Activated CD4-positive, CD25-positive, alpha-beta regulatory T cell (primary cell): Measurements from ENCODE around the gene HES5.

Source experiments
- DNase-seq, 4 experiments: peaks; one replicate each; lab custom pipeline; 2025; lab: John Stamatoyannopoulos, UW

HES5 gene

DNA sequence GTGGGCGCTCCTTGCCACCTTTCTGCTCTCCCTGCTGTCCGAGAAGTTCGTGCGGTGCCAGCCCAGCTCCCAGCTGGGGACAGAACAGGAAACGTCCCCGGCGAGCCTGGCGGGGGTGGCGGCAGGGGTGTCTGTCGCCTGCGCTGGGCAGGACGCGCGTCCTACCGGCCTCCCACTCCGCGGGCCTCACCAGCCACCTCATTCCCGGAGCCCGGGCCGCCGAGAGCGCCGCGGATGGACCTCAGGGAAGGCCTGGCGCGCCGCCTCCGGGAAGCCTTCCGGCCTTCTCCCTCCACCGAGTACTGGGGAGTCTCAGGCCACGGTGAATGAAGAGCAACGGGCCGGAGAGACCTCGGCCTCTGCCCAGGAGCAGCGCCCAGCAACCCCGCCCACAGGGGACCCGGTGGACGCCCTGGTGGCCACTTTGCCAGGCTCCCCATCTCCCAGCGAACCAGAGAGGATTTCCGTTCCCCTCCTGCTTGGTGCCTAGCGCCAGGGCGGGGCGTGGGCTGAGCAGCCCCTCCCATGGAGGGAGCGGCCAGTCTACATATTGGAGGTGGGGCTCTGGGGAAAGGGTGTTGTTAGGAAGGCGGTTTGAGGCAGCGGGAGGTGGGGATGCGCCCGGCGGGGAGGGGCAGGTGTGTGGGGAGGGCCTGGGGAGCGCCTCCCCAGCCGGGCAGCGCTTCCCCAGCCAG is 16.6 kb upstream of the HES5 start:
- peak; percentile 57 to 67 (median 64) for DNase-seq

DNA sequence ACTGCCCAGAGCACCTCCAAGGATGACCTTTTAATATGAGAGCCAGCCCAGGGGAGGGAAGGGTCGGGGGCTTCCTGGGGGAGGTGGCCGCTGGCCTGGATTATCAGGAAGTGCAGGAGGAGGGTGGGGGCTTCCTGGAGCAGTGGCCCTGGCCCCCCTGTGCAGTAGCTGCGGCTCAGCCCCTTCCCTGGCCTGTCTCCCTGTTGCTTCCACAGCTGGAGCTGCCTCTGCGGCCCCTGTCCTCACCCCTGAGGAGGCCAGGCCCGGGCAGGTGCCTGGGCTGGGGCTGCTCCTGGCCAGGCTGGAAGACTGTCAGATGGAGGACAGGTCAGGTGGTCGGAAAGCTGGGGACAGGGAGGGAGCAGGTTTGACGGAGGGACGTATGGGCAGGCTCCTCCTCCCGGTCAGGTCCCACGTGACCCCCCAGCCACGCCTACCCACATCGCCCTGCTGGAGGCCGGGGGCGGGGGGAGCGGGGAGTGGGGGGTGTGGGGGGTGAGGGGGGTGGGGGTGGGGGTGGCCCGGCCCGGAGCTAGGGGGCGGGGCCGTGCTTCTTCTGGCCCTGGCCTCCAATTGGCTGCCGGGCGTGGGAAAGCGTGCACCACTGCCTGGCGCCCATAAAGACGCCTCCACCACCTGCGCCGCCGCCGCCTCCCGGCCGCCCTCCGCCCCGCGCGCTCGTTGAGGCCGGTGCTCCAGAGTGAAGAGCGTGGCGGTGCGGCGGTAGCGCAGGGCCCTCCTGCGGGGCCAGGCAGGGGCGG is 15.9 kb upstream of the HES5 start:
- DNase-seq = peak; percentile 69 to 89 (median 79)

DNA sequence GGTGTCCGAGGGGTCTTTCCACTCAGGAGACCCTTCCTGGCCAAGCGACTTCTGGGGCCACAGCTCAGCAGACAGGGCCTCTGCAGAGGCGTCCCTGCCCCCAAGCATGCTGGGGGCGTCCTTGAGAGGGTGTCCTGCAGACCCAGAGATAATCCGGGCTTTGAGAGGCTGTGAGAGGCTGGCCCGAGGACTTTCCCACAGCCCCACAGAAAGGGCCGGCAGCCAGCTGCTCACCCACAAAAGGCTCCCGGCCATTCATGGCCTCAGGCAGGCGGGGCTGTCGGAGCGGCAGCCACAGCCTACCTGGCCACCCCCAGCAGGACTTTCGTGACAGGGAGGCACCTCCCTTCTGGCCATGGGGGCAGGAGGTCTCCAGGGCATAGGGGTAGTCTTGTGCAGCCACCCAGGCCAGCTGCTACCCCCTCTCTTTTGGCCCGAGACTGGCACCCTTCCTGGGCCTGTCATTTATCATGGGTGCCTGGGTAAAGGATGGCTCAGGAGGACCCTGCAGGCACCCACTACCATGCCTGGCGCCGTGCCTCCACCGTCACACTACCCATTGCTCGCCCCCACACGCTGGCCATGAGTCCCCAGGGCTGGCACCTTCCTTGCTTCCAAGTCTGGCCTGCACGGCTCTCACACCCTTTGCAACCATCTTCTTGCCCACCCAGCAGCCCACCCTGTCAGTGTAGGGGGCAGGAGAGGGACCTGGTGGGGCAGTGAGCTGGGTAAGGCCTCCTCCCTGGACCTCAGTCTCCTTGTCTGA is 15.0 kb upstream of the HES5 start:
- no peak for DNase-seq

DNA sequence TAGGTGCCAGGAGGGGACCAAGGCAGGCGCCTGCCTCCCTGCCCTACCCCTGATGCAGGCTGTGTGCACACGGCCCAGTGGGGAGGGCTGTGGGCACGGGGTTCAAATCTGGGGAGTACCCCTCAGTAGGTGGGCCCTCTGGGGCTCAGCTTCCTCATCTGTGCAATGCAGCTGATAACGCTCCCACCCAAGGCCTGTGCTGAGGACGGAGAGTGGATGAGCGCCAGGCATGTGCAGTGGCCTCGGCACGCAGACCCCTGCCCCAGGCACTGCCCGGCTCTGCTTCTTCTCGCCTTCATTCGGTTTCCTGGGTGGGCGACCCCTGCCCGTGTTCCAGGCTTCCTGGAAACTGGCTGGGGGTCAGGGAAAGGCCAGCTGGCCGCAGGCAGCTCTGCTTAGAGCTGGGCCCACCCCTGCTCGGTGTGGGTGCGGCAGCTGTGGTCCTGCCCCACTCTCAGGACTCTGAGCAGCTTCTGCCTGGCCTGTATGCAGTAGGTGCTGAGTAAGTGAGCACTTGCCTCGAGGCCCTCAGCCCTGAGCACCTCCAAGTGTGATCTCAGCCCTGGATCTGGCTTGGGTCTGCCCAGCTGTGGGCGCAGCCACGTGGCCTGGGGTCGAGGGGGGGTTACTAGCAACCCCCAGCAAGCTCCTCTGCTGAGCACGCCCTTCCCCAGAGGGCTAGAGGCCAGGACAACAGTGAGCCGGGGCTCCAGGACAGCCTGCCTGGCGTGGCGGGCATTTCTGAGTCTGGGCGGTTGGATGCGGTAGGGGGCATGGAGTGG is 14.2 kb upstream of the HES5 start:
- no peak for DNase-seq

DNA sequence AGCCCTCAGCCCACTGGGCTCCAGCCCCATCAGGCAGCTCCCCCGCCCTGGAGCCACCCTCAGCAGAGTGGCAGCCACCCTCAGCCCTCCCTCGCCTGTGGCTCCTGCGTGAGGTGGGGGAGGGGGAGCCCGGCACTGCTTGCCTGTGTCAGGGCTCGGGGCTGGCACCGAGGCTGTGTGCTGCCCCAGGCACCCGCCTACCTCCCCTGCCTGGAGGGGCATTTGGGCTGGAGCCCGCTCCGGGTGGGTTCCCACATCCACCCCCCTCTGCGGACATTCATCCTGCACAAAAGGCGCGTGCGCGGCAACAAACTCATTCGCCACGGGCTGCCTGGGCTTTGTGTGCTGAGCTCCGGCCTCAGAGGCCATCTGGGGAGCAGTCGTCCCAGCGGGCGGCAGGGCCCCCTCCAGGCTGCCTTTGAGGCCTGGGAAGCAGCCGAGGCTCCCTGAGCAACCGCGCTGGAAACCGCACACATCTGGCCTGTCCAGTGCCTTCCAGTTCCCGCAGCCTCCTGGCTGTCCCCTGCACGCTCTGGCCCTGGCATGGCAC is 13.6 kb upstream of the HES5 start:
- DNase-seq = peak in 2 of 4 experiments; percentile 34 to 57

DNA sequence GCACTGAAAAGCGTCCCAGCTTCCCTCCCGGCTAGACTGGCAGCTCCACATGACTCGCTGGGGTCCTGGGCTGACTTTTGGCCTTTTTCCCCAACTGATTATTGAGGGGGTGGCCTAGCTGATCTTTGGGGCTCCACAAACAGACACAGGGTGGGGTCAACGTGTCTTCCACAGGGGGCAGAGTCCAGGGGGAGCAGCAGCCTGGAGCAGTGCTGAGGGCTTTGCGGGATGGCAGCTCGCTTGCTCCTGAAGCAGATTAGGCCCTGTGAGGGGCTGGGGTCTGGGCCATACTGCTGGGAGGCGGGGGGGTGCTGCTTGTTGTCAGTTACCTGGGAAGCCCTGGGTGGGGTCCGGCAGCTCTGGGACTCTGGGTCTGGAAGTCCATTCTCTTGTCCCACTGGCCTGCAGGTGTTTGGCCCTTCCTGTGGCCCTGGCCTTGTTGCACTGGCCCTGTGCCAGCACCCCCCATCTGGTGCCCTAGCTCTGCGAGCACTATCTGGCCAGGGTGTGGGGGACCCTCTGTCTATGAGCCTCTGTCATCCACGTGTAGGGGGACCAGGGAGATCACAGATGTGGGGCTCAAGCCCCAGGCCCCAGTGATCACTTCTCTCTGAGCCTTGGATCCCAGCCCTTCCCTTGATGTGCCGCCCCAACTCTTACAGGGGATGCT is 12.3 kb upstream of the HES5 start:
- no peak for DNase-seq

DNA sequence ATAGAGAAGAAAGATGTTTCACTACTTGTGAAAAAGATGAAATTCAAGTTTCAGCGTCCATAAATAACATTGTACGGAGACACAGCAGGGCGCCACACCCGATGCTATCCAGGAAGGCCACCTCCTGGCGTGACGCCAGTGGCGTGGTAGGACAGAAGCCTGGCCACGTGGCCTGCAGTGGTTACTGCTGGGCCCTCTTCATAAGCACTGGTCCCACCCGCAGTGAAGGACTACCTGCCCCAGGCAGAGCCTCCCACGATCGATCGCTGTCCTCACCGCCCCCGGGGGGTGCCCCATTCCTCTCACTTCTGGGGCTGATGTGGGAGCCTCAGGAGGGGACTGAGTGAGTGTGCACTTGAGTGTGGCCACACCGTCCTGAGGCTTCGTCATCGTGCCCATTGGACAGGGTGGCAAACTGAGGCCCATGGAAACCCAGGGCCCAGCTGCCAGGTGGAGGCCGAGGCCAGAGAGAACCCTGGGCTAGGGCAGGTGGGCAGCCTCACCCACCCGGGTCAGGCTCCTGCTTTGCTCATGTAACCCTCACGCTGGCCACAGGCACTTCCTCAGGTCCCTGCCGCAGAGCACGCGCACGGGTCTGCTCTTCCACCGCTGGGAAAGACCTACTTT is 11.7 kb upstream of the HES5 start:
- no peak for DNase-seq

DNA sequence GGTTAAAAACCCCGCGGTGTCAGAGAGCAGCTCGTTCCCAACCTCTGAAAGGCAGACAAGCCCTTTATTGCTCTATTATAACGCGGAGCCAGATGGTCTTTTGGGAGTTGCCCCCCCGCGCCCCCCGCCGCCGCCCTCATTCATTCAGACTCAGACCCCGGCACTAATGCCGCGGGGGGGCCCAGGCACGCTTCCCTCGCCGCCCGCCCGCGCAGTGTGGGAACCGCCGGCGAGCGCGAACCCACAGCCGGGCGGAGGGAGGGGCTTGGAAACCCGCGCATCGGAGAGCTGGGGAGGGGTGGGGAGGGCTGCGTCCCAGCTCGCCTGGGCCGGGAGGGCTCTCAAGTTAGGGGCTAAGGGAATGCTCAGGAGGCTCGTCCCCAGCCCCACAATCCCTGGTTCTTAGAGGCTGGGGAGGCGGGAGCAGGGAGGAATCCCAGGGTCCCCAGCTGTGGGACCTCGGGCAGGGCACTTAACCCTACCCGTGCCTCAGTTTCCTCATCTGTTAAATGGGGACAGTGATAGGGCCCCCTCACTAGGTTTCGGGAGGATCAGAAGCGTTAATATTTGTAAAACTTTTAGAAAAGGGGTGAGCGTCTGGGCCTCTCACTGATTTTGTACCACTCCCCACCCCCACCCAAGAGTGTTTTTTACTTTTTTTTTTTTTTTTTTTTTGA is 10.9 kb upstream of the HES5 start:
- DNase-seq = no peak

DNA sequence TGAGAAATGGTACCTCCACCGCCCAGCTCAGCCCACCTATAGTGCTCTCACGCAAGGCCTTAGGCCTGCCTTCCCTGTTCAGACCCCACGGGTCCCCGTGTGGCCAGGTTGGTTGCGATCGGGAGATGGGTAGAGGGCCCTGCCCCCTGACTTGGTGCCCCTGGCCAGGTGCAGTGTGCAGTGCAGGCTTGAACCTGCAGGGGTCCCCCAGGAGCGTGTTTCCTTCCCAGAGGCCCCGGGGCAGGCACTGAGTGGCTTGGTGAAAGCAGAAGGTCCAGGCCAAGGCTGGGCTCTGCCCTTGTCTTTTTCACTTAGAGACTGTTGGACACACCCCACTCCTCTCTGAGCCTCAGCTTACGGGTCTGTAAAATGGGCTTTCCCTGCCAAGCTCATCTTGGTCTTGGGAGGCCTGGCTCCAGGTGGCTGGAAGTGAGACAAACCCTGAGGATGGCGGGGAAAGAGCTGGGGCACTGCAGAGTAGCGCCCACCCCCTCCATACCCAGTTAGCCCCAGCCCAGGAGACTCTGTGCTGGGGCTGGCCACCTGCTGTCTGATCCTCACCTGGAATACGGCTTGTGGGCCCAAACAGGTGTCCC is 9.3 kb upstream of the HES5 start:
- peak in 1 of 4 experiments; percentile 16 for DNase-seq

DNA sequence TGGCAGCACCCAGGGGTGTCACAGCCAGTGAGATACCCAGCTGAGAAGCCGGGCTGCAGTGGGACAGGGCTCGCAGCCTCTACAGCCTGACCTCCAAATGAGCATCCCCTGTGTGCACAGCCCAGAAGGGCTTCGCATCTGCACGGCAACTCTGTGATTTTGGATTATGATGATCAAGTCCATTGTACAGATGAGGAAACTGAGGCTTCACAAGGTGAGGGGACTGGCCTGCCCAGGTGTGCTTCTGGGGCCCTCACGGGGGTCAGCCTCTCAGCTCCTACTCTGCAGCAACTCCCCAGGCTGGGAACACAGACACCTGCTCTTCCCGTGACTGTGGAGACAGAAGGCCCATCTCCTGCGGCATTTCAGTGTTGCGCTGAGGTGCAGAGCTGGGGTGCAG is 8.8 kb upstream of the HES5 start:
- DNase-seq = no peak

DNA sequence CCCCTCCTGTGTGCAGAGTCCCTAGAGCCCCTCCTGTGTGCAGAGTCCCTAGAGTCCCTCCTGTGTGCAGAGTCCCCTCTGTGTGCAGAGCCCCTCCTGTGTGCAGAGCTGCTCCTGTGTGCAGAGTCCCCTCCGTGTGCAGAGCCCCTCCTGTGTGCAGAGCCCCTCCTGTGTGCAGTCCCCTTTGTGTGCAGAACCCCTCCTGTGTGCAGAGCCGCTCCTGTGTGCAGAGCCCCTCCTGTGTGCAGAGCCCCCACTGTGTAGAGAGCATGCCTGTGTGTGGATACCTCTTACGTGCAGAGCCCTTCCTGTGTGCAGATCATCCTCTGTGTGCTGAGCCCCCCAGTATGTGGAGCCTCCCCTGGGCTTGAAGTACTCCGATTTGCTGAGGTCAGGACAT is 8.3 kb upstream of the HES5 start:
- DNase-seq = no peak

DNA sequence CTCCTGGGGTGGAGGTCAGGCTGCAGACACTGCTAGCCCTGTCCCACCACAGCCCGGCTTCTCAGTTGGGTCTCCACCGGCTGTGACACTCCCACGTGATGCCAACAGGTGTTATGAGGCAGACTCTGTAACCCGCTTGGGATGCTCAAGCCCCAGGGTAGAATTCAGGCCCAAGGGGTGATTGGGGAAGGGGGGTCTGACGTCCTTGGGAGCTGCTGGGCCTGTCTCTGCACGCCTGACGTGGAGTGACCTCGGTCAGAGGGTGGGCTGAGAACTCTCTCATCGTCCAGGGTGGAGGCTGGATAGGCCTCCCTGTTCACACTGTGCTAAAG is 7.7 kb upstream of the HES5 start:
- DNase-seq = no peak

DNA sequence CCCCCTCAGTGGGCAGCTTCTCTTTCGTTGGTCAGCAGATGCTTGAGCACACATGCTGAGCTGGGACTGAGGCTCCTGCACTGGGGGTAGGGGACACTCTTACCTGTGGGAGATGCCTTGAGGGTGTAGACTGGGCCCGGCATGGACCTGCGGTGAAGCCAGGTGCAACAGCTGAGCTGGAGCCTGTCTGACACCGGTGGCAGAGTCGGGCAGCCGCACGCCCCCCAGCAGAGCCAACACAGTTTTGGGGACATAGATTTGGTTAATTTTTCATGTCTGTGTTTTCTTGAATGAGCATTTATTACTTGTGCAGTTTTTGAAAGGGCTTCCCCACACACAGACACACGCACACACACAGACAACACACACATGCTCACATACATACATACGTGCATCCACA is 5.9 kb upstream of the HES5 start:
- no peak for DNase-seq

DNA sequence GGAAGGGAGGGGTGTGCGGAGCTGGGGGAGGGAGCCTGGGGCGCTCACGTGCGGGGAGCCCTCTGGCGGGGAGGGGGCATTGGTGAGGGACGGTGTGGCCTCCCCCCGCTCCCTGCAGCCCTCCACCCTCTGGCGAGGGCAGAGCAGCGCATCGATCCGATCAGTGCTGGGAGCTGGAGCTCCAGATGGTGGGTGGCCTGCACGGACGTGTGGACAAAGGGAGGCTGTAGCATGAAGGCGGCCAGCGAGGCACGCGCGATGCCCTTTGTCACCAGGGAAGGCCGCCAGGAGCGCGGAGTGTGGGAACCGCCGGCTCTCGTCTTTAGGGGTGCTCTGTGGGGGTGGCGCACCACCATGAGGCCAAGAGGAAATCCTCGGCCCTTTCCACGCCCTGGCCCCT is 5.4 kb upstream of the HES5 start:
- no peak for DNase-seq

DNA sequence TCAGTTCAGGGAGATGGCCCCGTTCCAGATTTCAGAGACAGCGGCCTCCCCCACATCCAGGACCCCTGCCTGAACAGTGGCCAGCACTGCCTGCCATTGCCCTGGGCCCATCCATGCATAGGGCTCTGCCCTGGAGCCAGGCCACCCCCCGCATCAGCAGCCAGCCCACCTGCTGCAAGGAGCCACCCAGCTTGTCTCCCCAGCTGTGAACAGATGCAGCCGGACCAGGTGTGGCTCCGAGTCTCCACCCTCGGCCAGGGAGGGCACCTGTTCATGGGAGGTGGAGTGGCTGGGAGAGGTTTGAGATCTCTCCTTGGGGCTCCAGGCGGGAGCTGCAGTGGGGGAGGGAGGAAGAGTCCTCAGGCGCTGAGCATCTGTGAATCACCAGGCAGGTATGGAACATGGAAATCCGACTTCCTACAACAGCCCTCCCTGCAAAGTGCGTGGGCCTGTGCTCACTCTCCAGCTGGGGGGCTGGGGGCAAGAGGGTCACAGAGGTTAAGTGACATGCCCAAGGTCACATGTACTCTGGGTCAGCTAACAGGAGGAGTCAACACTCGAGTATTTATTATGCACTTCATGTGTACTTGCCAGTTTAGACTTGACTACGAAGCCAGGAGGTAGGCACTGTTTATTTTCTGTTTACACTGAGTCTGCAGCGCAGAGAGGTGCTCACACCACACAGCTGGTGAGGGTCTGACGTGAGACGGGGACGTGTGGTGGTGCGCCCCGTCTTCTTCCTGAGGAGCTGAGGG is 4.8 kb upstream of the HES5 start:
- DNase-seq = no peak

DNA sequence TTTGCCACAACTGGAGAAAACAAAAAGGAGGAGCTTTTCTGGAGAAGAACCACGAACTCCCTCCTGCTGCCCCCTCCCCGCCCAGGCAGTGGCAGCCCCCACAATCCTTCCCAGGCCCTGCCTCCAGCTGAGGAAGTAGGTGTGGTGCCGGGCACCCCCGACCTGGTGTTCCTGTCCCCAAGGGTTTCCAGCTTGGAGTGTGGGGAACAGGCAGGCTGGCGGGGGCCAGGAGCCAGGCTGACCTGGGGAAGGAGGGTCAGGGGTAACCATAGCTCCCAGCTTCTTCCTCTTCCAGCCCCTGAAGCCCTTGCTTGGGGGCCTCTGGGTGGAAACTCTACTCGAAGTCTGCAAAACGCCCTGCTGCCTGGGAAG is 4.2 kb upstream of the HES5 start:
- no peak for DNase-seq

DNA sequence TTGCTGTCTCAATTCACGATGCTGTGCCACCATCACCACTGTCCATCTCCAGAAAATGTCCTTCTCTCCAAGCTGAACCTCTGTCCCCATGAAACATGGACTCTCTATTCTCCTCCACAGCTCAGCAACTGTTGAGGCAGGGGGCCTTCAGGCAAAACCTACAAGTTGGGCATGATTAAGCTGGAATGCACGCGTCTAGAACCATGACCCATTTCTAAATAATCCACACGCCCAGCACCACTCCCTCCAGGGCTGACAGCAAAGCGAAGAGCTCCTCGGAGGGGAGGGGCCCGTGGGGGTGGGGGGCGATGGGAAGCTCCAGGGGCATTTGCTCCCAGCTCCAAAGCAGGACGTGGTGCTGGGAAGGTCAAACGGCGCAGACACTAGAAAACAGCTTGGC is 3.3 kb upstream of the HES5 start:
- no peak for DNase-seq

DNA sequence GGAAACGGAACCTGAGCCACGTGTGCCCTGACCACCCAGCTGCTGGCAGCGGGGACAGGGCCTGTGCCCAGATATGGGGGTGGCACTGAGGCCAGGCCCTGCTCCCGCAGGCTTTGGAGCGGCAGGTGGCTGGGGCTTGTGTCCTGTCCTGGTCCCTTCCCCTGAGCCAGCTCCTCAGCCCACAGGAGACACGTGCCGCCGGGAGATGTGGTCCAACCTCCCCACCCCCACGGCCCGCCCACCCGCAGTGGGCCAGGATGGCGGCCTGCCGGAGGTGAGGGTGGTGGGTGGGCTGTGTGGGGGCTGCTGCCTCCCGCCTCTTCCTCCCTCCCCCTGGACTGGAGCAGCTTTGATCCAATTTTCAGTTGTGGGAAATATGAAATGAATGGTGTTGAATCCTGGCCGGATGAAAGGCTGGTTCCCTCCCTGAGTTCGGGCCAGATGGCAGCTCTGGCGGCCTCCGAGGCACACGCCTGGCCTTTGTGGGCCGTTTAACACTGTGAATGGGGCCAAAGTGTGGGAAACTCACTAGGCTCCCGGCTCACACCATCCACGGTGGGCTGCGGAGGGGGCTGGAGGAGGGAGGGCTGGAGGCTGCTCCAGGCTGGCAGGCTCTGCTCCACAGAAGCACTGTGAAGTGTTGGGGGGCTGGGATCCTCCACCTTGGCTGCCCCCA is 2.6 kb upstream of the HES5 start:
- no peak for DNase-seq
